K562 (cell line): ENCODE results near the gene SVBP. TPM values are rescaled to one million over a fixed set of nuclear protein-coding genes. Genes with fewer than 3 reads are reported as not detected.
A peak's percentile ranks its signal among the peaks of the same experiment; 100 is the strongest.

Source experiments
- ATAC-seq: fragments of 200-7000 bp; cut with Tn5 transposase; 3 replicates; pipeline ENCODE4 v1.9.1; 2020; ENCODE audit warnings: moderate library complexity
- BruUV-seq: library from RNA; stranded (reverse); fragments of 400-500 nt; replicated peaks from 2 replicates; lab custom pipeline; 2021; lab: Mats Ljungman, UMichigan
- CTCF ChIA-PET: fragments of 300-600 bp; formaldehyde crosslinking; extraction: SDS; loops from one replicate; lab custom pipeline; 2021; ENCODE audit warnings: low intra/inter-chr PET ratio; lab: Yijun Ruan, JAX
- POLR2A ChIA-PET: fragments of 300-600, 350-650 bp; sonication (Branson Sonifier 250); formaldehyde crosslinking; extraction: SDS; loops from one replicate; lab custom pipeline; 2021; ENCODE audit warnings: antibody characterized with exemption, inconsistent platforms; lab: Yijun Ruan, JAX
- DNase-seq, 4 experiments: peaks; one replicate each; pipeline versions ENCODE4 v3.0.0 to v3.0.0-alpha.2; 2011 to 2018; ENCODE audit warnings: low spot score in 3 of 4, mixed read lengths in 3 of 4; ENCODE audit errors: extremely low read depth in 1 of 4
- FAIRE-seq: peaks from 2 replicates; lab custom pipeline; 2011; peaks lifted over from hg19 to GRCh38; lab: Jason Lieb, UNC
- H2AFZ ChIP-seq: 2 replicates; pipeline ENCODE4 v1.6.0; 2011; ENCODE audit warnings: low read depth, low read length, control low read depth, inconsistent platforms
- H3K27ac ChIP-seq: fragments of 200-600 bp; 3 replicates; pipeline ENCODE4 v1.8.0; 2011; ENCODE audit warnings: low read depth, mild to moderate bottlenecking, control low read depth, inconsistent platforms, low read length, moderate library complexity, mixed read lengths; ENCODE audit errors: extremely low read depth
- H3K27me3 ChIP-seq, 2 experiments: fragments of 300-600 bp in 1 of 2; 2 replicates in 1 of 2; 3 replicates in 1 of 2; pipeline versions ENCODE4 v1.6.0 to v1.8.0; 2011; ENCODE audit warnings: inconsistent platforms in 2 of 2, low read length in 2 of 2, mild to moderate bottlenecking in 1 of 2, mixed read lengths in 1 of 2, moderate library complexity in 1 of 2; ENCODE audit not compliant: control insufficient read depth in 2 of 2, insufficient read depth in 2 of 2
- H3K36me3 ChIP-seq: fragments of 300-600 bp; 3 replicates; pipeline ENCODE4 v1.8.0; 2011; ENCODE audit warnings: mild to moderate bottlenecking, low read length, inconsistent platforms; ENCODE audit not compliant: control insufficient read depth, insufficient read depth
- H3K4me1 ChIP-seq, 2 experiments: fragments of 200-600 bp in 1 of 2; replicated peaks in 1 of 2; 2 replicates in 1 of 2; 3 replicates in 1 of 2; pipeline versions ENCODE4 v1.5.1 to v1.8.0; 2011; ENCODE audit warnings: inconsistent platforms in 2 of 2, low read length in 2 of 2, mild to moderate bottlenecking in 1 of 2, mixed read lengths in 1 of 2, moderate library complexity in 1 of 2; ENCODE audit not compliant: control insufficient read depth in 2 of 2, insufficient read depth in 2 of 2
- H3K4me2 ChIP-seq: 2 replicates; pipeline ENCODE4 v1.6.1; 2011; ENCODE audit warnings: low read length, control low read depth, inconsistent platforms, mixed read lengths; ENCODE audit not compliant: insufficient read depth
- H3K4me3 ChIP-seq: fragments of 200-600 bp; sonication (generic), shearing (Covaris generic); 2 replicates; pipeline ENCODE4 v1.5.1; 2016; ENCODE audit warnings: control low read depth, inconsistent platforms
- H3K79me2 ChIP-seq: fragments of 200-600 bp; 3 replicates; pipeline ENCODE4 v1.8.0; 2011; ENCODE audit warnings: low read length, inconsistent platforms; ENCODE audit not compliant: control insufficient read depth, insufficient read depth
- H3K9ac ChIP-seq, 2 experiments: 2 replicates each; pipeline versions ENCODE4 v1.6.0 to v1.6.1; 2011; ENCODE audit warnings: low read depth in 2 of 2, low read length in 2 of 2, control low read depth in 1 of 2, inconsistent platforms in 1 of 2, mild to moderate bottlenecking in 1 of 2, mixed read lengths in 1 of 2; ENCODE audit not compliant: insufficient read depth in 1 of 2
- H3K9me1 ChIP-seq: one replicate; pipeline ENCODE4 v1.6.0; 2011; ENCODE audit warnings: inconsistent platforms, mild to moderate bottlenecking, low read length, moderate library complexity; ENCODE audit not compliant: control insufficient read depth, insufficient read depth
- H3K9me3 ChIP-seq: replicated peaks from 2 replicates; pipeline ENCODE4 v1.5.1; 2011; ENCODE audit warnings: low read depth, low read length, inconsistent platforms; ENCODE audit not compliant: control insufficient read depth, insufficient read depth
- H4K20me1 ChIP-seq: replicated peaks from 2 replicates; pipeline ENCODE4 v1.6.1; 2011; ENCODE audit warnings: low read length, inconsistent platforms, mixed read lengths; ENCODE audit not compliant: control insufficient read depth, insufficient read depth
- CEBPB ChIP-seq: fragments of 450-650 bp; IDR thresholded peaks from 2 replicates; pipeline ENCODE4 v1.6.1; 2016; ENCODE audit warnings: missing genetic modification characterization, missing compliant biosample characterization
- NR2C2 ChIP-seq, 2 experiments: fragments of 200-800 bp in 1 of 2; sonication (Bioruptor generic) in 1 of 2; sonication (generic) in 1 of 2; formaldehyde crosslinking in 1 of 2; IDR thresholded peaks; 2 replicates each; pipeline versions ENCODE4 v1.6.1 to v1.8.0; 2016 to 2022; ENCODE audit warnings: mild to moderate bottlenecking in 1 of 2, missing compliant biosample characterization in 1 of 2, missing genetic modification characterization in 1 of 2, missing genetic modification reagents in 1 of 2
- SLC30A9 ChIP-seq: fragments of 250-450 bp; sonication (Bioruptor Pico); IDR thresholded peaks from 2 replicates; pipeline ENCODE4 v1.8.0; 2022; ENCODE audit warnings: mild to moderate bottlenecking, moderate library complexity
- SREBF2 ChIP-seq: sonication (generic); formaldehyde crosslinking; IDR thresholded peaks from 2 replicates; pipeline ENCODE4 v1.4.0; 2020; ENCODE audit warnings: mild to moderate bottlenecking, missing genetic modification reagents
- WGBS: fragments of 100-300 bp; shearing (Covaris generic); methylation state at CpG from one replicate; pipeline ENCODE4 v1.1.6; 2016; ENCODE audit warnings: low coverage, mixed read lengths; ENCODE audit not compliant: insufficient coverage; ENCODE audit errors: missing lambda C conversion rate; 5-methylcytosine and 5-hydroxymethylcytosine counted together
- in situ Hi-C: fragments of 300-500 bp; cut with MboI; formaldehyde crosslinking; loops from 4 replicates; pipeline ENCODE4 v1.15.0; 2018; ENCODE audit warnings: inconsistent platforms, mixed read lengths
- intact Hi-C: fragments of 100-400 bp; cut with micrococcal nuclease; formaldehyde crosslinking; loops from 2 replicates; pipeline ENCODE4 v1.14.2; 2022
- polyA plus RNA-seq, 8 experiments: library from polyadenylated mRNA; depleted of rRNA in 4 of 8; stranded (reverse) in 5 of 8; unstranded in 3 of 8; fragments of >200 nt; fragmentation: Nextera tagmentation in 2 of 8; fragmentation: Illumina TruSeq in 1 of 8; extraction: Ambion mirVana in 2 of 8; extraction: Trizol in 1 of 8; gene quantifications; 2 replicates each; pipeline versions ENCODE4 v1.2.1 to v1.2.3, GENCODE V29; 2011 to 2014; ENCODE audit warnings: inconsistent platforms in 1 of 8, missing spikeins in 1 of 8
- total RNA-seq, 7 experiments: library from RNA; depleted of rRNA in 6 of 7; stranded (reverse); fragments of >200 nt in 6 of 7; fragmentation: Illumina TruSeq in 2 of 7; extraction: Trizol in 2 of 7; gene quantifications; 2 replicates each; pipeline versions ENCODE4 v1.2.1 to v1.2.3, GENCODE V29; 2011 to 2021; ENCODE audit warnings: low replicate concordance in 1 of 7
- TF ChIP-seq, protein P1 (sequence below): fragments of 450-650 bp; IDR thresholded peaks from 2 replicates; pipeline ENCODE4 v1.7.1; 2018; ENCODE audit warnings: mild to moderate bottlenecking, low read depth; ENCODE audit not compliant: partially characterized antibody

Gene SVBP
- total and polyA plus RNA-seq, 9 of the 15 experiments (the other 6 are each of a cell fraction or from before 2014, with no cell fraction given): 31.7 to 49.7 (median 40.0) TPM

DNA sequence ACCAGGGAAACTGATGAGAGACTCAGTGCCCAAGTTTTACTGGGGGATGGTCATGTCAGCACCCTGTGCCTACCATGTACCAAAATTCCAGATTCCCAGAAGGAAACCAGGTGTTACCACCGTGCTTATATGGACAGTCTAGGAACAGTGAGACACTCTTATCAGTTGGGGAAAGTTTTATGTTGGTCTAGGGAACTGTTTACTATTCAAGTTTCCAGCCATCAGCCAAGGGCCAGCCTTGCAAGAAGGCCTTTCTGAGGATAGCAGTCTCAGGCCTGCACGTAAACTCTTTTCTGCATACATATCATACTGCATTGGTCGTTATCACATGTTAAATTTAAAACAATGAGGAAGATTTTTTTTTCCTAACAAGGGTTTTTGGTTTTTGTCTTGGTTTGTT is 19.8 kb downstream of the SVBP start (continued):
- TF ChIP-seq, protein P1, sequence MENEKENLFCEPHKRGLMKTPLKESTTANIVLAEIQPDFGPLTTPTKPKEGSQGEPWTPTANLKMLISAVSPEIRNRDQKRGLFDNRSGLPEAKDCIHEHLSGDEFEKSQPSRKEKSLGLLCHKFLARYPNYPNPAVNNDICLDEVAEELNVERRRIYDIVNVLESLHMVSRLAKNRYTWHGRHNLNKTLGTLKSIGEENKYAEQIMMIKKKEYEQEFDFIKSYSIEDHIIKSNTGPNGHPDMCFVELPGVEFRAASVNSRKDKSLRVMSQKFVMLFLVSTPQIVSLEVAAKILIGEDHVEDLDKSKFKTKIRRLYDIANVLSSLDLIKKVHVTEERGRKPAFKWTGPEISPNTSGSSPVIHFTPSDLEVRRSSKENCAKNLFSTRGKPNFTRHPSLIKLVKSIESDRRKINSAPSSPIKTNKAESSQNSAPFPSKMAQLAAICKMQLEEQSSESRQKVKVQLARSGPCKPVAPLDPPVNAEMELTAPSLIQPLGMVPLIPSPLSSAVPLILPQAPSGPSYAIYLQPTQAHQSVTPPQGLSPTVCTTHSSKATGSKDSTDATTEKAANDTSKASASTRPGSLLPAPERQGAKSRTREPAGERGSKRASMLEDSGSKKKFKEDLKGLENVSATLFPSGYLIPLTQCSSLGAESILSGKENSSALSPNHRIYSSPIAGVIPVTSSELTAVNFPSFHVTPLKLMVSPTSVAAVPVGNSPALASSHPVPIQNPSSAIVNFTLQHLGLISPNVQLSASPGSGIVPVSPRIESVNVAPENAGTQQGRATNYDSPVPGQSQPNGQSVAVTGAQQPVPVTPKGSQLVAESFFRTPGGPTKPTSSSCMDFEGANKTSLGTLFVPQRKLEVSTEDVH: no peak
- TF ChIP-seq CEBPB (tag): no peak

DNA sequence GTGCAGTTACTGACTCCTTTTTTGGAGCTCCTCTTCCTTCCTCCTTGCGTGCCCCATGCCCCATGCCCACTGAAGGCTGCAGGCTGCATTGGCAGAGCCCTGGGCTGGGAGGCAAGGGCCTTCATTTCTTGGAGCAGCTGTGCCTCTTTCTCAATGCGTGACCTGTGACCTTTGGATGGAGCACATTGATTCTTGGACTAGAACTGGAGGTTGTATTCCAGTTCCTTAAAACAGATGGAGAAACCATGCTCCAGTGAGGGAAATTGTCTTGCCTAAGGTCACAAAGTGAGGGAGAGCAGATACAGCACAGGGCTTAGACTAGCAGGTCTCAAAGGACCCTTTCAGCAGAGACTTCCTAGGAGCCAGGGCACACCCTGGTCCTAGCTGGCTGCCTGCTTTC is 23.4 kb downstream of the SVBP start:
- CTCF ChIA-PET: no interaction called here

More for the DNA sequence above, 23.4 kb downstream of the SVBP start:
- FAIRE-seq: no peak
- H3K27ac ChIP-seq: no peak overlapping the region
- no peak overlapping the region for H3K4me3 ChIP-seq
- no peaks in the 10 kb centered on the region for H3K27me3 ChIP-seq
- no peaks in the 10 kb centered on the region for H3K9me3 ChIP-seq
- TF ChIP-seq SREBF2 (CRISPR knock-in tag): no peak
- TF ChIP-seq SLC30A9 (CRISPR knock-in tag): no peak
- TF ChIP-seq NR2C2 (CRISPR knock-in tag; IDR thresholded peaks at IDR 0.05): no peak
- peak; percentile 26; the same call in 1 of the 2 replicates for TF ChIP-seq NR2C2 (tag; IDR thresholded peaks at IDR 0.05)
- intact Hi-C loops: no loop called here
- no TSS peak for BruUV-seq
- H3K9me1 ChIP-seq: no peaks in the 10 kb centered on the region
- ATAC-seq: no peak
- no peaks in the 10 kb centered on the region for H3K36me3 ChIP-seq
- no peak overlapping the region; a peak in 1 of 4 replicates for H3K9ac ChIP-seq
- H3K79me2 ChIP-seq: no peaks in the 10 kb centered on the region
- no peak overlapping the region for H2AFZ ChIP-seq
- in situ Hi-C loops: no loop called here
- H3K4me1 ChIP-seq: peaks cover 0 to 12% of the 10 kb centered on the region in 2 experiments; a peak in 4 of 5 replicates
- H3K4me2 ChIP-seq: no peak overlapping the region
- 67% methylated on average over 2 of the region's 2 CpGs for WGBS
- H4K20me1 ChIP-seq: no peaks in the 10 kb centered on the region
- POLR2A ChIA-PET: interaction anchor here (0.7 to 2.0 kb wide), 6 partner anchors 9 to 867 kb away, joined by 3 to 11 read pairs (median 5); partner anchors contain the start of genes C1orf50, P3H1 and TMEM269
- no peak for DNase-seq
